GM10847 (cell line): ENCODE data around the gene DYNLT4.

Experiments
- POLR2A ChIP-seq: IDR thresholded peaks from 2 replicates; pipeline ENCODE4 v1.6.1; 2011; ENCODE audit not compliant: insufficient read length; ENCODE audit errors: extremely low read depth

Gene DYNLT4

GRCh38 chr1:44806704-44807363 lies at the start of gene DYNLT4:
DYNLT4 (minus strand) TSS chr1:44807351; CDS start chr1:44806668, 683 bp downstream.
- no peak for TF ChIP-seq POLR2A

- no peak for TF ChIP-seq POLR2A
Measured at GRCh38 chr1:44855742-44856141, 48.6 kb upstream of the DYNLT4 start.

- no peak for TF ChIP-seq POLR2A
Measured at GRCh38 chr1:44854970-44855369, 47.8 kb upstream of the DYNLT4 start.

- no peak for TF ChIP-seq POLR2A
Measured at GRCh38 chr1:44853201-44853600, 46.0 kb upstream of the DYNLT4 start.

- TF ChIP-seq POLR2A, result no peak
Measured at GRCh38 chr1:44851308-44851707, 44.2 kb upstream of the DYNLT4 start.

GRCh38 chr1:44849575-44850132 lies 42.5 kb upstream of the DYNLT4 start:
- no peak for TF ChIP-seq POLR2A

GRCh38 chr1:44848456-44849181 lies 41.5 kb upstream of the DYNLT4 start:
- no peak for TF ChIP-seq POLR2A

- TF ChIP-seq POLR2A, result no peak
Measured at GRCh38 chr1:44847845-44848244, 40.7 kb upstream of the DYNLT4 start.

- no peak for TF ChIP-seq POLR2A
Measured at GRCh38 chr1:44846985-44847384, 39.8 kb upstream of the DYNLT4 start.

GRCh38 chr1:44842862-44843655 lies 35.9 kb upstream of the DYNLT4 start, which contains the start of gene PTCH2:
PTCH2 (minus strand) TSS chr1:44843253; CDS start chr1:44842932, 321 bp downstream.
- no peak for TF ChIP-seq POLR2A

- no peak for TF ChIP-seq POLR2A
Measured at GRCh38 chr1:44842486-44842861, 35.3 kb upstream of the DYNLT4 start.

GRCh38 chr1:44839576-44839975 lies 32.4 kb upstream of the DYNLT4 start:
- no peak for TF ChIP-seq POLR2A

- no peak for TF ChIP-seq POLR2A
Measured at GRCh38 chr1:44835738-44836675, 28.9 kb upstream of the DYNLT4 start.

- no peak for TF ChIP-seq POLR2A
Measured at GRCh38 chr1:44834328-44834727, 27.2 kb upstream of the DYNLT4 start.
